GM18505 (cell line): ENCODE measurements around the gene COQ8A.

Source experiments
- ATAC-seq: cut with Tn5 transposase; IDR thresholded peaks from one replicate; pipeline ENCODE4 v1.9.1; 2021; ENCODE audit not compliant: unreplicated experiment
- POLR2A ChIP-seq: IDR thresholded peaks from 4 replicates; pipeline ENCODE4 v1.6.1; 2011; ENCODE audit warnings: borderline replicate concordance; ENCODE audit not compliant: insufficient read depth, insufficient read length; ENCODE audit errors: extremely low read depth

COQ8A gene

DNA sequence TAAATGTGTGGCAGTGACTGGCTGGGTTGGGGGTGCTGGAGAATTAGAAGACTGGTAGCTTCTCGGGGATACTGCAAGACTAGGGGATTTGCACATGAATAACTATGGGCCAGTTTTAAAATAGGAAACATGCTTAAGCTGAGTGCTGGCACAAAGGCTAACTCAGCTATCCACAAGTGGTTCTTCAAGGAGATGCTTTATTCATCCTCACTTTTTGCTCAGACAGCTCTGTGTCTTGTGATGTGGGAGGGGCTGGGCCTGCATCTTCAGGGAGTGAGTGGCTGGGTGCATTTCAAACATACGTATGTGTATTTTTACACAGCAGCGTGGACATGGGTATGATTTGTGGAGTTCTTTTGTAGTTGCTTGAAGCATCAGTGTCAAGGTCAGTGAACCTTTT lies 2.3 kb downstream of the COQ8A start:
- ATAC-seq: no peak
- no peak for TF ChIP-seq POLR2A

- no peak for TF ChIP-seq POLR2A
- no peak for ATAC-seq
Measured at GRCh38 chr1:226943156-226943555, 3.1 kb downstream of the COQ8A start.

- ATAC-seq: no peak
- TF ChIP-seq POLR2A: no peak
Measured at GRCh38 chr1:226943927-226944326, 3.8 kb downstream of the COQ8A start.

DNA sequence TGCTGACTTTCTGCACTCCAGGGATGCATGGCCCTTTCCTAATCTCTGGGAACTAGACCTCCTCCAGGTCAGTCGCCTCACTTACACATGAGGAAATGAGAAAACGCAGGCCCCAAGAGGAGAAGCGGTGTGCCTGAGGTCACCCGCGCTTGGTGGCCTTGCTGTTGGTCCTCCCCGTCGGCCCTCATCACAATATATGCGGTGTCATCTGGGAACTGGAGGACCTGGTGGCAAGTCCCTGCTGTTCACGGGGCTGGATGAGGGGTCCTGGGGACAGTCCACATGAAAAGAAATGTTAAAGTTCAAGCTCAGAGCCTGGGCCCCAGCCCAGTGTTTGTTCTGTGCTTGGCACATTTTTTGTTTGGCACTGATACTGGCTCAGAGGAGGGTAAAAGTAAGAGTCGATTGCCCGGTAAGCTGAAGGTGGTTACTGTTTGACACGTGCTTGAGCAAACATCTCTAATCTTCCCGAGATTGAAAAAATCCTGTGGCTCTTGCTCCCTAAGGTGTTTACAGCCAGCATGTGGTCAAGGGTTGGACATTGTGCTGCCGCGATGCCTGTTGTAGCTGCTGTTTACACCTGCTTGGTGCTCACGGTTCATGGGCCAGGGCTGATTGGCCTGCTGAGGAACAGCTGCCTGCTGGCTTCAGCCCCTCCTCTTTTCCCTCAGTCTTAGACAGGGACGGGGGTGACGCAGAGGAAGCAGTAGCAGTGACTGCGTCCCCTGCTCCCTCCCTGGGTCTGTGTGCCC lies 5.2 kb downstream of the COQ8A start:
- TF ChIP-seq POLR2A: no peak
- no peak for ATAC-seq

- no peak for ATAC-seq
- TF ChIP-seq POLR2A: no peak
Measured at GRCh38 chr1:226945858-226946245, 5.8 kb downstream of the COQ8A start.

- no peak for ATAC-seq
- TF ChIP-seq POLR2A: no peak
Measured at GRCh38 chr1:226946285-226946684, 6.2 kb downstream of the COQ8A start.

DNA sequence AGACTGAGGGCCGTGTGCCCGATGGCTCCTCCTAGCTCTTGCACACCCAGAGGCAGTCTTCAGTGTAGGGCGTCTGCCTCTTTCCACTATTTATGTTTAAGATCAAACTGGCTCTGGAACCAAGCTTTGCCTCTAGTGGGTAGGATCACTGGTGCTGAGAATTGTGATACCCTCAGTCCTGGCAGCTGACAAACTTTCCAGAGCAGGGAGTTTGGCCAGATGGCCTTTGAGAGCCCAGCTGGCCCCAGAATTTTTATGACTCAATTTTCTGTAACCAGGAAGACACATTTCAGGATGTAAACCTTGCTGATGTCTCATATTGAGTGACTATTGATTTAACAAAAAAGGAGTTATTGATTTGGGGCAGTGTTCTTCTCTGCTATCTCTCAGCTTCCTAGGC lies 6.7 kb downstream of the COQ8A start:
- ATAC-seq: no peak
- TF ChIP-seq POLR2A: no peak

- TF ChIP-seq POLR2A: no peak
- ATAC-seq: no peak
Measured at GRCh38 chr1:226948051-226948450, 8.0 kb downstream of the COQ8A start.

DNA sequence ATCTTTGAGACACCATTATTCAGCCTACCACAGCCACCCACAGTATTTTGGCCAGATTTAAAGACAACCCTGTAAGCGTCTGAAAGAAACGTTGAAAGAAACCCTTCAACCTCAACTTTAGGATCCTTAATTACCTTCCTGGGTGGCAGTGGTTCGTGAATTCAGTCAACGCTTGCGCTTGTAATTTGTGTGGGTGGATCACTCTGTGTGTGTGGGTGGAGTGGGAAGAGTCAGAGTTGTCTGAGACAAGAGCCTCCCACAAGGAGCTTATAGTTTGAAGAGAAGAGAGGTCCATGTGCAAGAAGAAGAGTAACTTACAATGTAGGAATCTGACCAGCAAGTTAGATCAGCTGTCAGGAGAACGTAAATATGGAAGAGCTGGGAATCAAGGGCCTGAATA lies 8.4 kb downstream of the COQ8A start:
- TF ChIP-seq POLR2A: no peak
- ATAC-seq: no peak

GRCh38 chr1:226948996-226949395 lies 8.9 kb downstream of the COQ8A start:
- no peak for ATAC-seq
- TF ChIP-seq POLR2A: no peak

GRCh38 chr1:226949401-226949800 lies 9.3 kb downstream of the COQ8A start:
- no peak for TF ChIP-seq POLR2A
- no peak for ATAC-seq

DNA sequence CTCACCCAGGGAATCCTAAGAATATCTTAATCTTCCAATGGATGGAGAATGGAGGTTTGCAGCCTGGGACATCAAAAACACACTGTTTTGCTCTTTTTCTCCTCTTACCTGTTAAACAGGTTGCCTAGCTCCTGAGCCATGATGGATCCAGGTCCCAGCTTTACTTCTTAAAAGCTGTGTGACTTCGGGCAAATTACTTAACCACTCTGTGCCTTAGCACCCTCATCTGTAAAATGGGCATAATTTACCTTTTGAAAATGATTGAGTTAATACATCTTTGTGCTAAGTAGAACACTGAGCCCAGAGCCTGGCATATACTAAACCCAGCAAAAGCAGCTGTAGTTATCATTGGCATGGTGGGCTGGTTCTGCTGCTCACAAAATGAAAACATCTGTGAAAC lies 10.2 kb downstream of the COQ8A start:
- no peak for ATAC-seq
- no peak for TF ChIP-seq POLR2A

DNA sequence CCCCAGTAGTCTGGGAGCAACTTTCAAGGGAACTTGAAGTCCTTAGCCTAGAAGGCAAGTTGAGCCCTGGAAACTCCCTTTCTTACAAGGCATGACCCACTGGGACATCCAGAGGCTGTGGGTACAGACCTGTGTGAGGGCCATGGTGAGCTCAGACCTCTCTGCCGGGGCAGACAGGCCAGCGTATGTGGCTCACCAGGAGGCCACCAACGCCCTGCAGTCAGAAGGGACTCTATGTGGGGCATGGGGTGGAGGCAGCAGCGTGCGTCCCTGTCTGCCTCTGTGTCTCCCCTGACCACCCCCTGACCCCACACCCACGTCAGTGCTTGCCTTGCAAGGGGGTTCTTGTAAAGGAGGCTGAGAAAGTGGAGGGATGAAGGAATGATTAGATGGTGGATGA lies 10.8 kb downstream of the COQ8A start:
- no peak for TF ChIP-seq POLR2A
- no peak for ATAC-seq

DNA sequence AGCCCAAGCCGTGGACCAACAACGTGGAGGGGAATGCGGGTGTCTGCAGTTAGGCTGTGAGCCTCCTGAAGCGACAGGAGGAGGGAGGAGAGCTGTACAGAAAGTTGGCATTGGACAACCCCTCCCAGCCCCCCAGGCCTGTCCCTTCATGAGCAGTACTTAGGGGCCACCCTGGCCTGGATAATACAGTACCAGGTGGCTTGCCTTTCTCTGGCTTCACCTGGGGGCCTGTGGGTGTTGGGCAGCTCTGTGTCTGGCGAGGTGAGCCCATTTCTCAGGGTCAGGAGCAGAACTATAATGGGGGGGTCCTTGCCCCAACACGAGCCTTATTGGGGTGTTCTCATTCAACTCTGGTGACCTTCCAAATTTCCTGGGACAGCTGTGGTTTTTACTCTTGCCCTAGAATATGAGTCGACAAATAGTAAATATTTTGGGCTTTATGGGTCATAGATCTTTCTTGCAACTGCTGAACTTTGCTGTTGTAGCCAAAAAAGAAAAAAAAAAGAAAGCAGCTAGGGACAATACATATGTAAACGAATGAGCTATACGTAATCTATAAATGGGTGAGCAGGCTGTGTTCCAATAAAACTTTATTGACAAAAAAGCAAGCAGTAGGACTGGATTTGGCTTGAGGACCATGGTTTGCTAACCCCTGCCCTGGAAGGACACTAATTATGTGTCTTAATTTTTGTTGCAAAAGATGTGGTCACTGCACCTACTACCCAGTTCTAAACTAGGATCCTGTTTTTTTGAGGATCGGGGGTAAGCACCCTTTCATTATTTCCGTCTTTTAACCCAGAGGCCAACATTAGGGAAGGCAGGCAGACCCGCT lies 11.4 kb downstream of the COQ8A start:
- no peak for TF ChIP-seq POLR2A
- ATAC-seq: no peak
